Lower leg skin (tissue), 3 donors: ENCODE measurements around the gene ADGRG7.

Source experiments
- CTCF ChIP-seq, 3 donors: fragments of 450-650 bp; IDR thresholded peaks; one replicate each; pipeline ENCODE4 v1.5.1; 2016; ENCODE audit warnings: antibody characterized with exemption in 3 of 3, mild to moderate bottlenecking in 3 of 3, moderate library complexity in 2 of 3
- POLR2A ChIP-seq, 2 donors: fragments of 450-650 bp; IDR thresholded peaks; one replicate each; pipeline ENCODE4 v1.6.1; 2016 to 2017; ENCODE audit warnings: antibody characterized with exemption in 2 of 2, mild to moderate bottlenecking in 1 of 2, moderate library complexity in 1 of 2

- TF ChIP-seq POLR2A (IDR thresholded peaks at IDR 0.05) (no peak), CTCF (IDR thresholded peaks at IDR 0.05) (no peak)
Observed at GRCh38 chr3:100588251-100588650, 21.1 kb upstream of the ADGRG7 start.
